Limb (tissue), 2 donors: Measurements from ENCODE around the gene UTS2R.

Source experiments
- DNase-seq, 2 donors: peaks; one replicate each; pipeline ENCODE4 v3.0.0-alpha.2; 2016; ENCODE audit errors: extremely low spot score in 2 of 2

The UTS2R gene

GRCh38 chr17:82388223-82388921, 16.8 kb downstream of the UTS2R start:
- no peak for DNase-seq

GRCh38 chr17:82388922-82389283, 17.3 kb downstream of the UTS2R start:
- DNase-seq = no peak

- DNase-seq = no peak
These were observed 17.8 kb downstream of the UTS2R start for GRCh38 chr17:82389379-82389778.

- DNase-seq = no peak
These were observed 18.7 kb downstream of the UTS2R start for GRCh38 chr17:82390015-82390859.

GRCh38 chr17:82390860-82391435, 19.4 kb downstream of the UTS2R start:
- DNase-seq = no peak

GRCh38 chr17:82391496-82392066, 20.0 kb downstream of the UTS2R start:
- DNase-seq = no peak

- DNase-seq = no peak
These were observed 20.8 kb downstream of the UTS2R start for GRCh38 chr17:82392209-82392920.

GRCh38 chr17:82392941-82393340, 21.4 kb downstream of the UTS2R start:
- no peak for DNase-seq

GRCh38 chr17:82394278-82394677, 22.7 kb downstream of the UTS2R start:
- DNase-seq = no peak

GRCh38 chr17:82396601-82397435, 25.3 kb downstream of the UTS2R start:
- DNase-seq = no peak

- no peak for DNase-seq
These were observed 26.1 kb downstream of the UTS2R start for GRCh38 chr17:82397449-82398335.

GRCh38 chr17:82399041-82399441, 27.5 kb downstream of the UTS2R start:
- peak; percentile 79 for DNase-seq

- peak in 1 of 2 donors; percentile 72 for DNase-seq
These were observed 28.1 kb downstream of the UTS2R start for GRCh38 chr17:82399601-82400101.

GRCh38 chr17:82400206-82400605, 28.6 kb downstream of the UTS2R start:
- no peak for DNase-seq

GRCh38 chr17:82400830-82401229, 29.3 kb downstream of the UTS2R start:
- no peak for DNase-seq

- no peak for DNase-seq
These were observed 31.3 kb downstream of the UTS2R start for GRCh38 chr17:82402865-82403264.

GRCh38 chr17:82403662-82404660, 32.4 kb downstream of the UTS2R start:
- DNase-seq = no peak

GRCh38 chr17:82405051-82405450, 33.5 kb downstream of the UTS2R start:
- no peak for DNase-seq
